Brain pericyte (primary cell): Measurements from ENCODE around the gene GAB1.
A peak's percentile ranks its signal among the peaks of the same experiment; 100 is the strongest.

Source experiments
- DNase-seq: peaks from one replicate; pipeline ENCODE4 v3.0.0-alpha.2; 2012; ENCODE audit warnings: low read depth, low spot score

GAB1 gene

DNA sequence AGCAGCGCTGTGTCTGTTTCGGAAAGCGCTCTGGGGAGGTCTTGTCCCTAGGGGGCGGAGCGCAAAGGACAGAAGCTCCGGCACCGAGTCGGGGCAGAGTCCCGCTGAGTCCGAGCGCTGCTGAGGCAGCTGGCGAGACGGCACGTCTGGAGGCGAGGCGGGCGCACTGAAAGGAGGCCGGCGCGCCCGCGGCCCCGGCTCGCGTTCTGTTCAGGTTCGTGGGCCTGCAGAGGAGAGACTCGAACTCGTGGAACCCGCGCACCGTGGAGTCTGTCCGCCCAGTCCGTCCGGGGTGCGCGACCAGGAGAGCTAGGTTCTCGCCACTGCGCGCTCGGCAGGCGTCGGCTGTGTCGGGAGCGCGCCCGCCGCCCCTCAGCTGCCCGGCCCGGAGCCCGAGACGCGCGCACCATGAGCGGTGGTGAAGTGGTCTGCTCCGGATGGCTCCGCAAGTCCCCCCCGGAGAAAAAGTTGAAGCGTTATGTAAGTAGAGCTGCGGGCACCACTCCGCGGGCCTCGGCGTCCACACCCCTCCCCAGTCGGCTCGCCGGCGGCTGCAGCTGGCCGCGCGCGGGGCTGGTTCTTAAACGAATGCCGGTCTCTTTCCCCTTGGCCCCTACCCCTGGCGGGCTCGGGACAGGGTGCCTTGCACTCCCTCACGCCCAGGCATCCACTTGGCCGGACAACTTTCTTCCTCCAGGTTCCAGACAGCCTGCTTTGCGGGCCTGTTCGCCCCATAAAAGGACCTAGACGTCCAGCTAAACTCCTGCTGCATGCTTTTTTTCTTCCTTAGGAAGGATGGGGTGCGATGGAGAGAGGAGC is at the start of gene GAB1:
Gene GAB1, plus strand, starts transcription at position 96 of the 819 bp plus-strand sequence. Its CDS starts 313 bp downstream, at position 409.
- peak; percentile 42 for DNase-seq

DNA sequence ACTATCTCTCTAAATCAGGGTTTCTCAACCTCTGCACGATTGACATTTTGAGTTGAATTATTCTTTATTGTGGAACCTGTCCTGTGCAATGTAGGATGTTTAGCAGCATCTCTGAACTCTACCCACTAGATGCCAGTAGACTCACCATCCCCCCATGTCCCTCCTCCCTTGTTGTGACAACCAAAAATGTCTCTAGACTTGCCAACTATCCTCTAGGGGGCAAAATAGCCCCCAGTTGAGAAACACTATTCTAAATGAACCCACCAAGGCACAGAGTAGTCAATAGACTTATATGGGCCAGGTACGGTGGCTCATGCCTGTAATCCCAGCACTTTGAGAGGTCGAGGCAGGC is 49.1 kb upstream of the GAB1 start:
- DNase-seq = no peak

DNA sequence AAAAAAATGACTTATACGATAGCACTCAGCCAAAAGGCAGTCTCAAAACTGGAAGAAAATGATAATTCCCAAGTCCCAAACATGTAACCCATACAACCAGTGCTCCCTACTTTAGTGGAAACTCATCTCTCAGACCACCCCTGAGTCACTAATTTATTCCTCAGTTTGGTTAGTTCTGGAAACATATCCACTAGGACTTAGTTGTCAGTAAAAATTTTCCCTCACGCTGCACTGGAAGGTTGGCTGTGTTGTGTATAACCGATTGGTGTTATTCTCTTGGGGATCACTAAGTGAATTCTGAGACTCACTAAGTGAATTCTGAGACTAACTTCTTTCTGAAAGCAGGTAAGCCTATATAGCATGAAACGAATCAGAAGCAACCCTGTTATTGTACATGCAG is 48.5 kb upstream of the GAB1 start:
- no peak for DNase-seq

DNA sequence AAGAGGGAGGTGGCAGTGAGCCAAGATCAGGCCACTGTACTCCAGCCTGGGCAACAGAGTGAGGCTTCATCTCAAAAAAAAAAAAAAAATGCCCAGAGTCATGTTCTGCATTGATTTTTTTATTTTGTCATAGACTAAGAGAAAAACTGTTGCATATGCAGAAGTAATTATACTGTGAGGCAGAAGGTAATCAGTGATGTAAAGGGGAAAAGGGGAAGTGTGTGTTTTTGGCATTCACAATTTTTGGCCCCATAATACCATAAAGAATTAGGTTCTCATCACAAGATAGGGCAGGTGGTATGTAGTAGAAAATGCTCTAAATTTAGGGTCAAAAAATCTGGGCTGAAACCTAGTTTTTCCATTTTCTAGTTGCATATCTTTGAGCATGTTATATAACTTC is 47.3 kb upstream of the GAB1 start:
- DNase-seq = no peak

DNA sequence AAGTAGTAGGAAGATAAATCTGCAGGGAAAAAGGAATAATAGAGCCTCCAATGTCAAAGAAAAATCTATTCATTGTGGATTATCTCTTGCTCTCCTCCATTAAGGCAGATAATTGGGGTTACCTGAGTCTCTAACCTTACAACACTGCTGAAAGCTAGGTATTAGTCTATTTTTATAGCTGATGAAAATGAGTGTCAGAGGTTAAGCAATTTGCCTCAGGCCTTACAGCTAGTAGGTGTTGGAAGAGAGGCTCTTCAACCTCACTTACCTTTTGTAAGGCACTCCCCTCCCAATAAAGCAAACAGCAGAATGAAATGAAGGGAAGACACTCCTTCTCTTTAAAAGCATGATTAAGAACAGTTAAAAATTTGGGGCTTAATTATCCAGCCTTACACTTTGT is 45.4 kb upstream of the GAB1 start:
- no peak for DNase-seq

DNA sequence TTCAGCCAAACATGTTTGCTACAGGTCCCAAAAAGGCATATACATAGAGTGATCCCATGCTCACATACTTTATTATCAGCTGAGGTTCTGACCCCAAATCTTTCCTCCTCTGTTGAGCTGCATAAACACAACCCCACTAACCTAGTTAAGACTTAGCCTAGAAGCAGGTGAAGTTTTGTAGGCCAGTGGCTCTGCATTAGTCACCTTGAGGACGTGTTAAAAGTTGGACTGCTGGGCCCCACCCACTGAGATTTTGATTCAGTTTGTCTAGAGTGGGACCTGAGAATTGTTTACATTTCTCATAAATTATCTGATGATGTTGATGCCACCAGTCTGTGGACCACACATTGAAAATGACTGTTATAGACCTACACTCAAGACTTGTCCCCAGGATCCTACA is 43.8 kb upstream of the GAB1 start:
- no peak for DNase-seq

DNA sequence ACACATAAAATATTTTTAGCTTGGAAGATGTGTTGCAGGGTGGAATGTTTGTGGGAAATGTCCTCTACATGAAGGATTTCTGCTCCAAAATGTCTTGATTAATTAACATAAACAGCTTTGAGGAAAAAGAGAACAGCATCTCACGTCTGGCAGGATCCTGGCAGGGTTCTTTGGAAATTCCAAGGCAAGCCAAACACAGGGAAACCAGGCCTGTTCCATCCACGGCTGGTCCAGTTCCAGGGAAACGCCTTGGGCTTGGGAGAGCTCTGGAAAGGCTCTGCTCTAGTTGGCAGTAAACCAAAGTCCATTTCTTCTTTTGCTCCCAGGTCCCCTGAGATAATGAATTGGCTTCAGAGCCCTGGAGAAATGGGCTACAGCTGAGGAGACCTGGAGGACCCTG is 42.4 kb upstream of the GAB1 start:
- no peak for DNase-seq

DNA sequence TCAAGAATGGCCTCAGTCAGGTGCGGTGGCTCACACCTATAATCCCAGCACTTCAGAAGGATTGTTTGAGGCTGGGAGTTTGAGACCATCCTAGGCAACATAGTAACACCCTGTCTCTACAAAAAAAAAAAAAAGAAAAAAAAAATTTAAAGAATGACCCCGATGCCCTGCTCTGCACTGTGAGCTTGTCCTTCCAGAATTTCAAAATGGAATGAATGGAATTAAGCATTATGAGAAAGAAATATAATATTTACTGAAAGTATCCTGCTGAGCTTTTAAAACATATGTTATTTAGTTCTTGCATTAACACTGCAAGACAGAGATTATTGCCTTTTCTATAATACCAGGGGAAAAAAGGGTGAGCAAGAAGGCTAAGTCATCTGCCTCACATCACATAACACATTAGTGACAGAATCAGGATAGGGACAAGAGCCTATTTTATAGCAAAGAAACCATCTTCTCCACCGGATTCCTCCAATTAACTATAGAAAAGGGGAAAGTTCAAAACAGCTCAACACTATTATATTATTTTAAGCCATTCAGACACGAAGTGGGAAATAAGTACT is 41.9 kb upstream of the GAB1 start:
- no peak for DNase-seq

DNA sequence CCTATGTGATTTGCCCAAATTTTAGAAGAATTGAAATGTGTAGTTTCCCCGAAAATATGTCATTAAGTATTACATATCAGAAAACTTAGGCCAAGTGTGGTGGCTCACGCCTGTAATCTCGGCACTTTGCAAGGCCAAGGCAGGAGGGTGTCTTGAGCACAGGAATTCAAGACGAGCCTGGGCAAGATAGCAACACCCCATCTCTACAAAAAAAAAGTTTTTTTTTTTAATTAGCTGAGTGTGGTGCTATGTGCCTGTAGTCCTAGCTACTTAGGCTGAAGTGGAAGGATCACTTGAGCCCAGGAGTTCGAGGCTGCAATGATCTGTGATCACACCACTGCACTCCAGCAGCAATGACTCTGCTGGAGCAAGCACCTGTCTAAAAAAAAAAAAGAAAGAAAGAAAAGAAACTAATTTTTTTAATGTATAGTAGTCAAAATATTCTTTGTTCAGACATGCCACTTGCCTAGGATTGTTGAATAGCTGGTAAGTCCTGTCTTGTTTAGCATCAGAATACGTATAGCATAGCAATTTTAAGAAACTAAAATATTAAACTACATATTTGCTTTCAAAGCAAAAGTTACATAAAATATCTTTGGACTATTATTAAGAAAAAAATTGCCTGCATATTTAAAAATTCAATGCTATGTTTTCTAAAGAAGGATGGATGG is 40.1 kb upstream of the GAB1 start:
- DNase-seq = no peak

DNA sequence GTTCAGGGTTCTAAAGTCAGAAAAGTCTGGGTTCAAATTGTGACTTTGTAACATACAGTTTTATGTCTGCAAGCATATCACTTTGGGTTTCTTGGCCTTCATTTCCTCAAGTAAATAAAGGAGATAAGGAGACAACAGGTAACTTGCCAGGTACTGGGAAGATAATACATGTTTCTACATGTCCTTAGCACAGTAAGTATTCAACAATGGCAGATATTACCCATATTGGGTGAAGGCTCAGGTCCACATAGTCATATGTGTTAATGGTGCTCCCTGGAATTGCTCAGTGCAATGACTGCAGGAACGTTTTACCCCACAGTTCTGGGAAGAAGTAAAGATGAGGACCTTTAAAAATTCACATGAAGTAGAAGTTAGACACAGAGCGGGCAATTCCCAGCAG is 35.8 kb upstream of the GAB1 start:
- DNase-seq = no peak

DNA sequence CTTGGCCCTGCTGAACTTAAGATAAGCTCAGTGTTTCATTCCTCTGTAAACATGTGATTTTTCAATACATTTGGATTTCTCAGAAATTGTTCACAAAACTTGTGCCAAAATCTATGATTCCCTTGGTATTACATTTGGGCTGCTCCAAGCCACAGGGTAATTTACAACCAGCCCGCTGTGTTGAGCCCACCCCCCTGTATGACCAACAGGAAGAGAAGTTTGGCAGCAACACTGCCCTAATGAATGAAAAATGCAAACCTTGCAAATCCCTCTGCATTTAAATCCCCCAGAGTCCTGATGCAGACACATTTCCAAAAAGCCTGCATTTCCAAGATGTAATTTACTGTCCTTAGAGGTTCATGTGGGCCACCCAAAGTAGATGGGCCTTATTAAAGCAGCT is 34.1 kb upstream of the GAB1 start:
- DNase-seq = no peak

DNA sequence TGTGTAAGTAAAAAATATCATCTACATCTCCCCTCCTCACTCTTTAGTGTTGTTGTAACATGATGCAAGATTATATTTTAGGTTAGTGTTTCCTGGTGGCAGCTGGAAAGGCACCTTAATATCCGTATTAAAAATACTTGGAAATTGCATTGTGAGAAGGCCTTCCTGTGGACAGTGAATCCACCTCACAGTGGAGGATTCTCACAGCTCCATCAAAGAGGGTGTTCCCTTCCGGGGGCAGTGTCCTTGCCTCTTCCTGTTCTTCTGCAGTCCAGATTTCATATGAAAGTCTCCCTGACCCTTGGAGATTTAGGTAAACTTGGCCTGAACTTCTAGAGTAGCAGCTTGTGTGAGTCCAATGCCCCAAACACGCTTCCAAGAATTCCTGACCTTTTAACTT is 29.9 kb upstream of the GAB1 start:
- DNase-seq = no peak

DNA sequence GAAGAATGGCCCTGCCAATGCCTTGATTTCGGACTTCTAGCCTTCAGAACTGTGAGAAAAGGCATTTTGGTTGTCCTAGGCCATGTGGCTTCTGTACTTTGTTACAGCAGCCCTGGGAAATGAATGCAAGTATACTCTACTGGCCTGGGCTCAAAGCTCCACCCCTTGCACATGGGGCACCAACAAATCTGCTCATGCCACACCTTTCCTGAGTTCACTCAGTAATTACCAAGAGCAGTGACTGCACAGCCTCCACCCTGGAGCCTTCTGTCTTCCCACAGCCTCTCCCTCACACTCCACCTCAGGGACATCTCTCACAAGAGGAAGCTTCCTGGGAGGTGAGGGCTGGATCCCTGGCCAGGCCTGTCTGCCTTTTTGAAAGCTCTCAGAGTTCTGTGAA is 29.1 kb upstream of the GAB1 start:
- no peak for DNase-seq

DNA sequence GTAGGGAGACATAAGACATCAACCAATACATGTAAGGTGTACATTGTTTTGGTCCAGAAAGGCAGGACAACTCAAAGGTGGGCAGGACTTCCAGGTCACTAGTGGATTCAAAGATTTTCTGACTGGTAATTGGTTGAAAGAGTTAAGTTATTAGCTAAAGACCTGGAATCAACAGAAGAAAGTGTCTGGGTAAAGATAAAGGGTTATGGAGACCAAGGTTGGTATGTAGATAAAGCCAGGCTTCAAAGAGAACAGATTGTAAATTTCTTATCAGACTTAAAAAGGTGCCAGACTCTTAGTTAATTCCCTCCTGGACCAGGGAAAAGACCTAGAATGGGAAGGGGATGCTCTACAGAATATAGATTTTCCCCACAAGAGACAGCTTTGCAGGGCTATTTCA is 28.3 kb upstream of the GAB1 start:
- DNase-seq = no peak

DNA sequence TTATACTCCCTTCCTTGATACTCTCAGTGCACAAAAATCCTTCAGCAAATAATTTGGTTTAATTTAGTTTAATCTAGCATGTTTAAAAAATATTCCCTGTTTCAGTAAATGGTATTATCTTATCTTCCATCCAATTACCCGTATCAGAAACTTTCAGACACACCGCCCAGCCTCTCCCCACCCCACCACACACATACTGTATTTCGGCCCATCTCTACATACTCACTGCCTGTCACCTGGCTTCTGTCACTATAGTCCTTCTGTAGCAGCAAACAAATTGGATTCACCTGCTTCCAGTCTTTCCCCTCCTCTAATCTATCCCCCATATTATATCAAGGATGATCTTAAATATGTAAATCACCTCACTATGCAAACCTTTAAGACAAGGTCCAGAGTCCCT is 24.8 kb upstream of the GAB1 start:
- no peak for DNase-seq

DNA sequence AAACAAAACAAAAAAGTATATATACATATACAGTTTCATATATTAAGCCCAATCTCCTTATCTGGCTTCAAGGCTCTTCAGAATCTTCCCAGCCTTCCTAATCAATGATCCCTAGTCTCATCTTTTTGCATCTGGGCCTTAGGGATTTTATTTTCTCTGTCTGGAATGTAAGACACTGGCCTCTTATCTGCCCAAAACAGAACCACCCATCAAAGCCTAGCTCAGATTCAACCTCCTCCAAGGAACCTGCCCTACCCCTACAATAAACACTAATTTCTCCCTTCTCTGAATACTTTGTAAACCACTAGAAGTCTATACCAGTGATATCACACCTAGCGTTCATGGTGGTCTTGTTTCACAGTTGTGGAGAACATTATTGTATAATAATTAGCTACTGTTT is 23.2 kb upstream of the GAB1 start:
- no peak for DNase-seq

DNA sequence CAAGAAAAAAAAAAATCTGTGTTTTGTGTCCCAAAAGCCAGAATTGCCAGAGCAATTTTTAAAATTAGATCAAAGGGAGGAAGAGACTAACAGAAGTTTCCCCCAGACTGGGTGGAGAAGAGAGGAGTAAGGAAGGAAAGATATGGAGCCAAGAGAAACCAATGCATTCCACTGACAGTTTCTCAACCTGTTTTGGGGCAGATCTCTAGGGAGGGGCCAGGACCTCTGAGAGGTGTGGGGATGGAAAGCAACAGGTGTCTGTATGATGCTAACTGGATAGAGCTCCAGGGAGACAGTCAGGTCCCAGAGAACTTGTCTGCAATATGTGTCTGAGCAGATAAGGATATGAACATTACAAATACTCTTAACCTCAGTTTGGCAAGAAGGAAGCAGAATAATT is 22.7 kb upstream of the GAB1 start:
- DNase-seq = no peak

DNA sequence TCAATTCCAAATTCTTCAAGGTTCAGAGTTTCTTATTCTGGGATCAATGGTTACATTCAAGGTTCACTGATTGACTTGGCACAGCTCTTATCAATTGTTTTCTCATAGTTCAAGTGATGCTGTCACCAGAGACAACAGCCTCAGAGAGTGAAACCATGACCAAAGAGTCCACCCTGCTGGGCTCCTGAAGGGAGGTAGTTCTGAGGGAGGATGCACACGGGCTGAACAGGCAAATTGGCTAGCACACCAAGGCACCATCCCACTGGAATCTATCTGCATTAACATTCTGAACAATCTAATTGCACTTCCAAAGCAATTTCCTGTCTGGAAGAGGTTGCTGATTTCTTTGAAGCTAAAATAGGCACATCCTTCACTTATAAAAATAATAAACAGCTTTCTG is 16.6 kb upstream of the GAB1 start:
- DNase-seq = no peak

DNA sequence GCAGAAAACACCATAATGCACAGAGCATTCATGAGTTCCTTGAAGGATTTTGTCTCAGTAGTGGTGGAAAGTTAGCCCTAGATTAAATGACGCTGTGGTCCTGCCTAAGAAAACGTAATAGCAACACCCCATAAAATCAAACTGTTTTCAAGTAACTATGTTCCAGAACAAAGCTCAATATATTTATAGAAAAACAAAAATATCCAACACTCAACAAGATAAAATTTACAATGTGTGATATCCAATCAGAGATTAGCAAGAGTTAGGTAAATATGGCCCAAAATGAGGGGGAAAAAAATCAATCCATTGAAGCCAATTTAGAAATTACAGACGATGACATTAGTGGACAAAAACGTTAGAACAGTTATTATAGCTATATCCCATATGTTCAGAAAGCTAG is 9.9 kb upstream of the GAB1 start:
- DNase-seq = no peak

DNA sequence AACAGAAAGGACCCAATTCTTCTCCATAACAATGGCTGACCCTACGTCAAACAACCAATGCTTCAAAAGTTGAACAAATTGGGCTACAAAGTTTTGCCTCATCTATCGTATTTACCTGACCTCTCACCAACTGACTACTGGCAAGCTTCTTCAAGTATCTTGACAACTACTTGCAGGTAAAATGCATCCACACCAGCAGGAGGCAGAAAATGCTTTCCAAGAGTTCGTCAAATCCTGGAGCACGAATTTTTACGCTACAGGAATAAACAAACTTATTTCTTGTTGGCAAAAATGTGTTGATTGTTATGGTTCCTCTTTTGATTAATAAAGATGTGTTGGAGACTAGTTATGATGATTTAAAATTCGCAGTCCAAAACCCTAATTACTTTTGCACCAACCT is 6.7 kb upstream of the GAB1 start:
- no peak for DNase-seq

DNA sequence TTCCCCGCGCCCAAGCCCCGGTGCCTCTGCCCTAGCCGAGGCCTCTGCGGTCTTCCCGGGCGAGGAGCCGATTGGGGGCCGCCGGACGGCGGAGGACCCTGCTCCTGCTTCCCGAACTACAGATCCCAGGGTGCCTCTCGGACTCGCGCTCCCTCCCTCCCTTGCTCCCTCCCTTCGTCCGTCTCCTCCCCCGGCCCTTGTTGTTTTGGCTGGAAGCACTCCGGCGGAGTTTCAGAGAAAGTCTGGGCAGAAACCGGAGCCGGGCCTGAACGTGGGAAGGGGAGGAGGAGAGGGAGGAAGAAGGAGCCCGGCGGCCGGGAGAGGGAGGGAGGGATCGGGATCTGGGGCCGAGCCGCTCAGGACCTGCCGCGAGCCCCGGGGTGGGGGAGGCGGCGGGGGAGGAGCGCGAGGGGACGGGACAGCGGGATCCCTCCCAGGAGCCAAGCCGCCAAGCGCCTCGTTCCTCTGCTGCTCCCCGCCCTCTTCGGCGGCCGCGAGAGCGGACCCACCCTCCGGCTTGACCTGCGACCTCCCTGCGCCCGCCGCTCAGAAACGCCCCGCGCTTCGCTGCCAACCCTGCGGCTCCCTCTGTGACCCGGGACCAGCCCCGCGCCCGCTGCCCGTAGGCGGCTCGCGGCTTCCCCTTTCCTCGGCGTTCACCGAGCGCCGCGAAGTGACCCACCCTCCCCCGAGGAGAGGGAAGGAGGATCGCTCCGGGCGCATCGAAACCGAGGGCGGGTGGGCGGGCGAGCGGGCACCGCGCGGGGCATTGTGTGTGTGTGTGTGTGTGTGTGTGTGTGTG is 496 bp upstream of the GAB1 start:
- peak; percentile 82 for DNase-seq

DNA sequence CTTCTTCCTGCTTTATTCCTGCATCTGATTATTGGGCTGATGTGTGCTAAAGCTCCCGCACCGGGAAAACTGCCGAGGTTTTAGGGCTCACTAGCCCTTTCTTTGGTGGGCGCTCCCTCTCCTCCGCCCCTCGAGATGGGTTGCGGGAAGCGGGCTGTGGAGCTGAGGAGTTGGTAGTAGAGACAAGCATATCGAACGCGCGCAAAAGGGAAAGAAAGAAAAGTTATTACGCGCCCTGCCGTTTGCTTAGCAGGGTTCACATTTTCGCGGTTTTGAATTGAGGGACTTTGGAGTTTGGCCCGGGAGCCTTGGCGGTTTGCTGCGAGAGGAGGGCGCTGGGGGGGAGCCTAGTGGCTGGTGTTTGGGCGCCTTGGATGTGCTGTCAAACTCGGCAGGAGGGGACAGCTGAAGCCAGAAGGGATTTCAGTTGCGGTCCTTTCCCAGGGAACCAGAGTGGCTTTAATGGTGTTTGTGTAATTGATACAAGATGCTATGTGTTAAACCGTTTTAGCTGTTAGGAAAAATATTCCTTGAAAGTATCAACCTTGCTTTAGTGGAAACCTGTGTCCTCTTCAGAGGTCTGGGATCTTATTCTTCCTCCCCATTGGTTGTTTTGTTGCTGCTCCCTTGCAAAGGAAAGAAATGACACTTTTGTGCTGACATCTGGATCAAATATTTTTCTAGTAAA is 1.1 kb downstream of the GAB1 start:
- no peak for DNase-seq
